Measurements from ENCODE around the gene PIK3R5. TPM values are rescaled to one million over a fixed set of nuclear protein-coding genes. Genes with fewer than 3 reads are reported as not detected.

The PIK3R5 gene
- total and polyA plus RNA-seq, 2 donors (not counting 3 experiments of a cell fraction or from before 2014, with no cell fraction given): not detected

- Histone ChIP-seq H2AFZ (ENCODE audit: low read depth, low read length) (no peak overlapping the region), H3K27ac (ENCODE audit: insufficient read depth, low read depth, low read length) (no peak overlapping the region), H3K9me3 (replicated peaks; ENCODE audit: control insufficient read depth, insufficient read depth, low read length) (no peaks in the 10 kb centered on the region), H3K4me3 (replicated peaks in 1 of 3; ENCODE audit: insufficient read depth in 1 of 3, low read depth in 1 of 3, low read length in 3 of 3) (no peak overlapping the region), H3K4me2 (ENCODE audit: insufficient read depth, low read length) (no peak overlapping the region), H3K27me3 (ENCODE audit: control insufficient read depth in 2 of 2, insufficient read depth in 2 of 2, low read length in 2 of 2) (peaks cover 0 to 10% of the 10 kb centered on the region in 2 experiments), H3K36me3 (ENCODE audit: control insufficient read depth in 2 of 2, extremely low read depth in 1 of 2, insufficient read depth in 2 of 2, low read length in 2 of 2) (no peaks in the 10 kb centered on the region), H3K4me1 (ENCODE audit: control insufficient read depth, extremely low read depth, insufficient read depth, low read length) (no peaks in the 10 kb centered on the region), H3K9ac (replicated peaks; ENCODE audit: extremely low read depth, insufficient read depth, low read length) (no peak overlapping the region), H4K20me1 (replicated peaks; ENCODE audit: control insufficient read depth, extremely low read depth, insufficient read depth, low read length) (no peaks in the 10 kb centered on the region), H3K9me1 (replicated peaks; ENCODE audit: control insufficient read depth, extremely low read depth, insufficient read depth, low read length) (no peaks in the 10 kb centered on the region), H3K79me2 (ENCODE audit: control insufficient read depth, insufficient read depth, low read length) (no peaks in the 10 kb centered on the region)
- intact Hi-C loops (cut with micrococcal nuclease) (no loop called here), dilution Hi-C loops (cut with MboI; ENCODE audit: extremely low pct_ligation_motif_present, low sequenced_read_pairs) (no loop called here)
- no peak for FAIRE-seq
- ChIA-PET POLR2A (no interaction called here), CTCF (no interaction called here)
- BruUV-seq (replicated peaks): no TSS peak
- no peak for DNase-seq (ENCODE audit: low read depth, low spot score)
- TF ChIP-seq CTCF (IDR thresholded peaks at IDR 0.05; ENCODE audit: extremely low read depth in 1 of 2, insufficient read depth in 1 of 2, low read depth in 1 of 2, low read length in 2 of 2): no peak
- no peak for TF ChIP-seq POLR2AphosphoS5 (IDR thresholded peaks at IDR 0.05; ENCODE audit: insufficient read depth, low read depth, low read length)
- TF ChIP-seq MAX (IDR thresholded peaks at IDR 0.05; ENCODE audit: insufficient read depth, insufficient read length): no peak
- no peak for TF ChIP-seq JUN (IDR thresholded peaks at IDR 0.05; ENCODE audit: borderline replicate concordance, insufficient read depth, insufficient read length, low read depth)
- no peak for TF ChIP-seq EZH2 (IDR thresholded peaks at IDR 0.05; ENCODE audit: borderline replicate concordance, low read depth, low read length, severe bottlenecking)
- no peak for TF ChIP-seq POLR2A (IDR thresholded peaks at IDR 0.05; ENCODE audit: low read depth, low read length)
- TF ChIP-seq FOS (IDR thresholded peaks at IDR 0.05; ENCODE audit: borderline replicate concordance, insufficient read depth, low read length): no peak
- TF ChIP-seq MYC (IDR thresholded peaks at IDR 0.05; ENCODE audit: low read depth, low read length): no peak
- no peak for TF ChIP-seq GATA2 (IDR thresholded peaks at IDR 0.05; ENCODE audit: insufficient read depth, insufficient read length, low read depth, low read length)
Measured at GRCh38 chr17:8967861-8968260, 2.4 kb upstream of the PIK3R5 start.

Measured in endothelial cell of umbilical vein (primary cell).